NT2/D1 (cell line): ENCODE results near the gene MGAM2.

Experiments used
- SUZ12 ChIP-seq: IDR thresholded peaks from 2 replicates; pipeline ENCODE4 v1.6.1; 2011; ENCODE audit not compliant: insufficient read length, insufficient read depth; ENCODE audit errors: extremely low read depth
- YY1 ChIP-seq: IDR thresholded peaks from 2 replicates; pipeline ENCODE4 v1.6.1; 2011; ENCODE audit not compliant: insufficient read length, insufficient read depth
- ZNF274 ChIP-seq: IDR thresholded peaks from 2 replicates; pipeline ENCODE4 v1.6.1; 2011; ENCODE audit warnings: mild to moderate bottlenecking, low read depth, low read length

DNA sequence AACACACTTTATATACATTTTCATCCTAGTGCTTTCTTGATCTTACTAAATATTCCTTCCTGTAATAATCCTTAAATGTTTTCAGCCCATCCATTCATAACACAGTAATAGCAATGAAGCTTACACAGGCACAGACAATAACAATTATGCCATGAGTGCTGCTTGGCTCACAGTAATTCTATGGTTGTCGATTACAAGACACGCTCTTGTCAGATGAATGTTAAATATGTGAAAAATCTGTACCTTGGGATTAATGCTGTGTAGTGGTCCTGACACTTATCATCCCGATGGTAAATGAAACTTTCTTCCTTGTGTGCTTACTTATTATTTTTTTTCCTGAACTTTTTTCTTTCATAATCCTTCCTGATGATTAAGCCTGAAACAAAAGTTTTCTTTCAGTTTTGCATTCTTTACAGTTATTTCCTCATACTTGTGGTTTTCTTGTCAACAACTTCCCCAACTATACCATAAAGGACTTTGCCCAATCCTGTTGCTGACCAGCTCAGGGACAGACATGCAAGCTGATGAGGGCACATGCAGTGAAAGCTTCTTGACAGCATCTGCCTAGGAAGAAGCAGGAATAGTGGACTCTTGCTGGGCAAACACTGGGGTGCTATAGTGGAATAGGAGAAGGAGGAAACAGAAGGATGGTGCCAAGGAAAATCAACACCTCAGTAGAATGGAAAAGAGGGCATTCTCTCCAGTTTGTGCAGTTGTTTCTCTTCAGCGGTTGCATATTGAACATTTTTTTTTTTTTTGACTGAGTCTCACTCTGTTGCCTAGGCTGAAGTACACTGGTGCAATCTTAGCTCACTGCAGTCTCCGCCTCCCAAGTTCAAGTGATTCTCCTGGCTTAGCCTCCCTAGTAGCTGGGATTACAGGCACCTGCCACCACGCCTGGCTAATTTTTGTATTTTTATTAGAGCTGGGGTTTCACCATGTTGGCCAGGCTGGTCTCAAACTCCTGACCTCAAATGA lies 6.7 kb upstream of the MGAM2 start:
- no peak for TF ChIP-seq ZNF274
- TF ChIP-seq SUZ12: no peak
- no peak for TF ChIP-seq YY1
